Endothelial cell of umbilical vein (primary cell): Measurements from ENCODE around the gene MSH3. TPM values are rescaled to one million over a fixed set of nuclear protein-coding genes. Genes with fewer than 3 reads are reported as not detected.

Experiments used
- BruUV-seq: library from RNA; stranded (reverse); fragments of 400-500 nt; replicated peaks from 2 replicates; lab custom pipeline; 2021; lab: Mats Ljungman, UMichigan
- CTCF ChIA-PET: fragments of 300-600, 350-600 bp; sonication (Branson Sonifier 250); formaldehyde crosslinking; loops from one replicate; lab custom pipeline; 2021; ENCODE audit warnings: antibody characterized with exemption, inconsistent platforms; lab: Charles Lee
- POLR2A ChIA-PET: fragments of 300-600, 350-600 bp; sonication (Branson Sonifier 250); formaldehyde crosslinking; loops from one replicate; lab custom pipeline; 2021; ENCODE audit warnings: antibody characterized with exemption, inconsistent platforms; lab: Charles Lee
- DNase-seq: peaks from one replicate; pipeline ENCODE4 v3.0.0-alpha.2; 2011; ENCODE audit warnings: low read depth, low spot score
- FAIRE-seq: peaks from 2 replicates; lab custom pipeline; 2011; peaks lifted over from hg19 to GRCh38; lab: Jason Lieb, UNC
- H2AFZ ChIP-seq: 2 replicates; pipeline ENCODE4 v1.6.0; 2012; ENCODE audit warnings: low read depth, low read length, control low read depth, inconsistent platforms
- H3K27ac ChIP-seq: 2 replicates; pipeline ENCODE4 v1.5.1; 2011; ENCODE audit warnings: low read depth, mild to moderate bottlenecking, control low read depth, low read length, moderate library complexity; ENCODE audit not compliant: insufficient read depth
- H3K27me3 ChIP-seq, 2 experiments: 2 replicates each; pipeline versions ENCODE4 v1.6.0 to v1.6.1; 2011; ENCODE audit warnings: low read length in 2 of 2, mixed read lengths in 1 of 2; ENCODE audit not compliant: control insufficient read depth in 2 of 2, insufficient read depth in 2 of 2
- H3K36me3 ChIP-seq, 2 experiments: 2 replicates in 1 of 2; 3 replicates in 1 of 2; pipeline ENCODE4 v1.5.1; 2011; ENCODE audit warnings: low read length in 2 of 2, mild to moderate bottlenecking in 1 of 2, moderate library complexity in 1 of 2; ENCODE audit not compliant: control insufficient read depth in 2 of 2, insufficient read depth in 2 of 2; ENCODE audit errors: extremely low read depth in 1 of 2
- H3K4me1 ChIP-seq: 3 replicates; pipeline ENCODE4 v1.5.1; 2011; ENCODE audit warnings: mild to moderate bottlenecking, low read length; ENCODE audit not compliant: control insufficient read depth, insufficient read depth; ENCODE audit errors: extremely low read depth
- H3K4me2 ChIP-seq: 2 replicates; pipeline ENCODE4 v1.6.1; 2011; ENCODE audit warnings: low read length, control low read depth, mixed read lengths; ENCODE audit not compliant: insufficient read depth
- H3K4me3 ChIP-seq, 3 experiments: fragments of 200-600 bp in 1 of 3; sonication (generic), shearing (Covaris generic) in 1 of 3; replicated peaks in 1 of 3; 2 replicates each; pipeline ENCODE4 v1.5.1; 2011 to 2016; ENCODE audit warnings: control low read depth in 3 of 3, low read length in 3 of 3, mild to moderate bottlenecking in 2 of 3, inconsistent platforms in 1 of 3, low read depth in 1 of 3, moderate library complexity in 1 of 3; ENCODE audit not compliant: insufficient read depth in 1 of 3
- H3K79me2 ChIP-seq: 2 replicates; pipeline ENCODE4 v1.6.0; 2012; ENCODE audit warnings: low read length, inconsistent platforms; ENCODE audit not compliant: control insufficient read depth, insufficient read depth
- H3K9ac ChIP-seq: replicated peaks from 2 replicates; pipeline ENCODE3; 2011; ENCODE audit warnings: low read length, control low read depth; ENCODE audit not compliant: insufficient read depth; ENCODE audit errors: extremely low read depth
- H3K9me1 ChIP-seq: replicated peaks from 3 replicates; pipeline ENCODE4 v1.6.0; 2011; ENCODE audit warnings: mild to moderate bottlenecking, low read length; ENCODE audit not compliant: control insufficient read depth, insufficient read depth; ENCODE audit errors: extremely low read depth
- H3K9me3 ChIP-seq: replicated peaks from 2 replicates; pipeline ENCODE4 v1.5.1; 2012; ENCODE audit warnings: low read length, inconsistent platforms; ENCODE audit not compliant: control insufficient read depth, insufficient read depth
- H4K20me1 ChIP-seq: replicated peaks from 2 replicates; pipeline ENCODE3; 2011; ENCODE audit warnings: mild to moderate bottlenecking, low read length; ENCODE audit not compliant: control insufficient read depth, insufficient read depth; ENCODE audit errors: extremely low read depth
- CTCF ChIP-seq, 2 donors: IDR thresholded peaks; 1 replicate in 1 of 2; 2 replicates in 1 of 2; pipeline ENCODE4 v1.5.1; 2011; ENCODE audit warnings: low read length in 2 of 2, mild to moderate bottlenecking in 2 of 2, moderate library complexity in 2 of 2, control low read depth in 1 of 2, inconsistent platforms in 1 of 2, low read depth in 1 of 2; ENCODE audit not compliant: insufficient read depth in 1 of 2; ENCODE audit errors: extremely low read depth in 1 of 2
- EZH2 ChIP-seq: IDR thresholded peaks from 2 replicates; pipeline ENCODE4 v1.6.1; 2012; ENCODE audit warnings: borderline replicate concordance, low read depth, mild to moderate bottlenecking, moderate library complexity, low read length, inconsistent platforms; ENCODE audit not compliant: severe bottlenecking
- FOS ChIP-seq: IDR thresholded peaks from 2 replicates; pipeline ENCODE4 v1.6.1; 2011; ENCODE audit warnings: mild to moderate bottlenecking, low read length, moderate library complexity, borderline replicate concordance; ENCODE audit not compliant: insufficient read depth
- GATA2 ChIP-seq: IDR thresholded peaks from 2 replicates; pipeline ENCODE4 v1.7.0; 2011; ENCODE audit warnings: low read depth, mild to moderate bottlenecking, moderate library complexity, mixed read lengths, low read length; ENCODE audit not compliant: insufficient read length, insufficient read depth
- JUN ChIP-seq: IDR thresholded peaks from 2 replicates; pipeline ENCODE4 v1.6.1; 2011; ENCODE audit warnings: borderline replicate concordance, low read depth; ENCODE audit not compliant: insufficient read length, insufficient read depth
- MAX ChIP-seq: IDR thresholded peaks from 2 replicates; pipeline ENCODE4 v1.6.1; 2011; ENCODE audit not compliant: insufficient read depth, insufficient read length
- MYC ChIP-seq: IDR thresholded peaks from one replicate; pipeline ENCODE4 v1.6.1; 2011; ENCODE audit warnings: mild to moderate bottlenecking, low read depth, low read length
- POLR2A ChIP-seq: IDR thresholded peaks from 2 replicates; pipeline ENCODE4 v1.6.1; 2012; ENCODE audit warnings: low read depth, mild to moderate bottlenecking, control low read depth, low read length
- POLR2AphosphoS5 ChIP-seq: IDR thresholded peaks from 2 replicates; pipeline ENCODE4 v1.6.1; 2012; ENCODE audit warnings: low read depth, mild to moderate bottlenecking, control low read depth, low read length, moderate library complexity; ENCODE audit not compliant: insufficient read depth
- dilution Hi-C: fragments of 300-500 bp; cut with MboI; formaldehyde crosslinking; loops from one replicate; pipeline ENCODE4 v1.15.0; 2019; ENCODE audit warnings: low sequenced_read_pairs; ENCODE audit not compliant: extremely low pct_ligation_motif_present
- intact Hi-C: fragments of 100-400 bp; cut with micrococcal nuclease; formaldehyde crosslinking; loops from one replicate; pipeline ENCODE4 v1.10.0; 2022
- polyA plus RNA-seq, 4 experiments: library from polyadenylated mRNA; depleted of rRNA in 3 of 4; stranded (reverse) in 3 of 4; unstranded in 1 of 4; fragments of >200 nt; gene quantifications; 2 replicates each; pipeline versions ENCODE4 v1.2.1 to v1.2.3, GENCODE V29; 2011 to 2012; ENCODE audit warnings: missing spikeins in 1 of 4
- total RNA-seq: library from RNA; stranded (reverse); gene quantifications from 2 replicates; pipeline ENCODE4 v1.2.3, GENCODE V29; 2021

The MSH3 gene
- total and polyA plus RNA-seq, 2 donors (not counting 3 experiments of a cell fraction or from before 2014, with no cell fraction given) = 2.0 to 13.0 TPM

- no TSS peak for BruUV-seq
- FAIRE-seq (no peak), DNase-seq (no peak)
- H3K36me3 ChIP-seq = no peaks in the 10 kb centered on the region
- H3K9me3 ChIP-seq = no peaks in the 10 kb centered on the region
- TF ChIP-seq POLR2A (no peak), FOS (no peak), POLR2AphosphoS5 (no peak)
- H3K79me2 ChIP-seq = no peaks in the 10 kb centered on the region
- H3K4me2 ChIP-seq = no peak overlapping the region
- H2AFZ ChIP-seq = no peak overlapping the region
- ChIA-PET POLR2A (no interaction called here), CTCF (interaction anchor here (1.6 kb wide), 1 partner anchor 30 kb away, joined by 3 read pairs; no protein-coding TSS in a partner anchor)
- H3K9me1 ChIP-seq = no peaks in the 10 kb centered on the region
- H3K27me3 ChIP-seq = no peaks in the 10 kb centered on the region
- no peak overlapping the region for H3K27ac ChIP-seq
- H4K20me1 ChIP-seq = no peaks in the 10 kb centered on the region
- intact Hi-C loops = no loop called here
- dilution Hi-C loops = no loop called here
- no peaks in the 10 kb centered on the region for H3K4me1 ChIP-seq
- no peak overlapping the region for H3K4me3 ChIP-seq
- H3K9ac ChIP-seq = no peak overlapping the region
Measured at GRCh38 chr5:80607832-80608231, 46.6 kb upstream of the MSH3 start.

- Histone ChIP-seq H3K79me2 (no peaks in the 10 kb centered on the region), H3K4me1 (no peaks in the 10 kb centered on the region), H3K36me3 (no peaks in the 10 kb centered on the region), H4K20me1 (no peaks in the 10 kb centered on the region), H3K4me3 (no peak overlapping the region), H3K27ac (no peak overlapping the region), H2AFZ (no peak overlapping the region), H3K9ac (no peak overlapping the region), H3K9me1 (no peaks in the 10 kb centered on the region), H3K9me3 (no peaks in the 10 kb centered on the region), H3K27me3 (no peaks in the 10 kb centered on the region), H3K4me2 (no peak overlapping the region)
- intact Hi-C loops (no loop called here), dilution Hi-C loops (no loop called here)
- POLR2A ChIA-PET = no interaction called here
- CTCF ChIA-PET = interaction anchor here (0.7 to 1.6 kb wide), 2 partner anchors 10 to 31 kb away, joined by 3 read pairs; no protein-coding TSS in a partner anchor
- DNase-seq (no peak), FAIRE-seq (no peak)
- no TSS peak for BruUV-seq
- TF ChIP-seq MYC (no peak), FOS (no peak), EZH2 (no peak), CTCF (IDR thresholded peaks at IDR 0.05; ENCODE audit: extremely low read depth in 1 of 2, insufficient read depth in 1 of 2, low read depth in 1 of 2, low read length in 2 of 2) (no peak), POLR2AphosphoS5 (no peak), MAX (no peak), JUN (no peak), GATA2 (no peak), POLR2A (no peak)
Measured at GRCh38 chr5:80608731-80609130, 45.7 kb upstream of the MSH3 start.
